ENCODE results near the gene SLC16A3.

GRCh38 chr17:82263641-82264040 lies 34.8 kb downstream of the SLC16A3 start:
- TF ChIP-seq POLR2A (IDR thresholded peaks at IDR 0.05) (no peak), CTCF (IDR thresholded peaks at IDR 0.05) (no peak)
